Activated B cell treated with CpG ODN at 0.5 μM for 24 hours (primary cell): ENCODE data around the gene ERMN. TPM values are rescaled to one million over a fixed set of nuclear protein-coding genes. Genes with fewer than 3 reads are reported as not detected.
A peak's percentile ranks its signal among the peaks of the same experiment; 100 is the strongest.

Experiments used
- ATAC-seq: fragments of 200-7000 bp; cut with Tn5 transposase; one replicate; pipeline ENCODE4 v1.10.0; 2021; ENCODE audit warnings: low read depth, mild to moderate bottlenecking, moderate library complexity
- CTCF ChIA-PET: fragments of 350-600 bp; sonication (Branson Sonifier 250); formaldehyde crosslinking; loops from one replicate; lab custom pipeline; 2021; ENCODE audit warnings: antibody characterized with exemption; lab: Charles Lee
- POLR2A ChIA-PET: fragments of 350-600 bp; sonication (Branson Sonifier 250); formaldehyde crosslinking; loops from one replicate; lab custom pipeline; 2021; ENCODE audit warnings: antibody characterized with exemption; lab: Charles Lee
- DNase-seq: peaks from one replicate; pipeline ENCODE4 v3.0.0; 2022
- H3K27ac Mint-ChIP-seq: one replicate; pipeline ENCODE4 v1.8.0; 2020; ENCODE audit warnings: mixed read lengths
- H3K27me3 Mint-ChIP-seq: one replicate; pipeline ENCODE4 v1.8.0; 2021; ENCODE audit warnings: mixed read lengths
- H3K36me3 Mint-ChIP-seq: one replicate; pipeline ENCODE4 v1.8.0; 2021; ENCODE audit warnings: low read depth, mixed read lengths
- H3K4me1 Mint-ChIP-seq: one replicate; pipeline ENCODE4 v1.8.0; 2021; ENCODE audit warnings: mixed read lengths
- H3K4me3 Mint-ChIP-seq: one replicate; pipeline ENCODE4 v1.8.0; 2020; ENCODE audit warnings: mild to moderate bottlenecking, mixed read lengths
- H3K9me3 Mint-ChIP-seq: one replicate; pipeline ENCODE4 v1.8.0; 2020; ENCODE audit warnings: mixed read lengths
- intact Hi-C: fragments of 100-400 bp; cut with micrococcal nuclease; formaldehyde crosslinking; loops from one replicate; pipeline ENCODE4 v1.15.1; 2024
- total RNA-seq: library from RNA; stranded (reverse); gene quantifications from 2 replicates; pipeline ENCODE4 v1.2.3, GENCODE V29; 2022
- TF ChIP-seq, protein P1 (sequence below): fragments of 200-600 bp; IDR thresholded peaks from one replicate; pipeline ENCODE4 v1.8.0; 2022; ENCODE audit warnings: antibody characterized with exemption, mild to moderate bottlenecking

ERMN gene
- total RNA-seq, 1 donor from 2014 or later, result 8.1 TPM

DNA sequence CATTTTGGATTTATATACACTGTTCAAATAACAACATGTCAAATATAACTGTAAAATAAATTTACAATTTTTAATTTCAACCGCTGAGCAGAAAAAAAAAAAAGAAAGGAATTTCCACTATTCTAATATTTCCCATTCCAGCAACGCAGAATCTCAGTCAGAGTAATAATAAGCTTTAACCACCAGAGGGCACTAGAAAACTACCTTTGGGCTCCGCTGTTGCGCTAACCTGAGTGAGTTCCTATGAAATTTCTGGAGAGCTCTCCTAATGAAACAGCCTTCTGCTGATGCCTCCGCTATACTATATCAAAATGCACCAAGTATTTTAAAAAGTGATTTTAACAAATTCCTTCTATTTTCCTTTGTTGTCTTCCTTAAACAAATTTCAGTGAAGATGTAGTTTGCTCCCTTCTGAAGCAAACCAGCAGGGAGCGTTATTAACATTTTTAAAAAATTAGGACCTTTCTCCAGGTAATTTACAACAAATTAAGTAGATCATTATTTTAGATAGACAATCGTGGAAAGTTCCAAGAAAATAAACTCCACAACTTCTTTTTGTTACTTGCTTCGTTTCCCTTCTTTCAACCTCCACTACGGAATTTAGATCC, 23.0 kb downstream of the ERMN start:
- DNase-seq (no peak), ATAC-seq (peak; percentile 69)
- intact Hi-C loops, result loop anchor here (1.0 to 2.0 kb wide), 8 partner anchors 190 to 1816 kb away; no protein-coding TSS in a partner anchor
- Mint-ChIP-seq H3K36me3 (no peaks in the 10 kb centered on the region), H3K4me1 (peaks cover 6% of the 10 kb centered on the region), H3K27me3 (peaks cover 13% of the 10 kb centered on the region), H3K9me3 (no peaks in the 10 kb centered on the region), H3K27ac (no peak overlapping the region), H3K4me3 (no peak overlapping the region)
- TF ChIP-seq, protein P1, sequence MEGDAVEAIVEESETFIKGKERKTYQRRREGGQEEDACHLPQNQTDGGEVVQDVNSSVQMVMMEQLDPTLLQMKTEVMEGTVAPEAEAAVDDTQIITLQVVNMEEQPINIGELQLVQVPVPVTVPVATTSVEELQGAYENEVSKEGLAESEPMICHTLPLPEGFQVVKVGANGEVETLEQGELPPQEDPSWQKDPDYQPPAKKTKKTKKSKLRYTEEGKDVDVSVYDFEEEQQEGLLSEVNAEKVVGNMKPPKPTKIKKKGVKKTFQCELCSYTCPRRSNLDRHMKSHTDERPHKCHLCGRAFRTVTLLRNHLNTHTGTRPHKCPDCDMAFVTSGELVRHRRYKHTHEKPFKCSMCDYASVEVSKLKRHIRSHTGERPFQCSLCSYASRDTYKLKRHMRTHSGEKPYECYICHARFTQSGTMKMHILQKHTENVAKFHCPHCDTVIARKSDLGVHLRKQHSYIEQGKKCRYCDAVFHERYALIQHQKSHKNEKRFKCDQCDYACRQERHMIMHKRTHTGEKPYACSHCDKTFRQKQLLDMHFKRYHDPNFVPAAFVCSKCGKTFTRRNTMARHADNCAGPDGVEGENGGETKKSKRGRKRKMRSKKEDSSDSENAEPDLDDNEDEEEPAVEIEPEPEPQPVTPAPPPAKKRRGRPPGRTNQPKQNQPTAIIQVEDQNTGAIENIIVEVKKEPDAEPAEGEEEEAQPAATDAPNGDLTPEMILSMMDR, result peak; percentile 53
- POLR2A ChIA-PET, result interaction anchor here (0.6 to 0.7 kb wide), 5 partner anchors 17 to 596 kb away, joined by 4 to 6 read pairs (median 5); no protein-coding TSS in a partner anchor
- CTCF ChIA-PET, result interaction anchor here (0.6 to 9.4 kb wide), 47 partner anchors 9 to 1456 kb away, joined by 3 to 99 read pairs (median 4); partner anchors contain the start of genes ACVR1C, CYTIP and ERMN

DNA sequence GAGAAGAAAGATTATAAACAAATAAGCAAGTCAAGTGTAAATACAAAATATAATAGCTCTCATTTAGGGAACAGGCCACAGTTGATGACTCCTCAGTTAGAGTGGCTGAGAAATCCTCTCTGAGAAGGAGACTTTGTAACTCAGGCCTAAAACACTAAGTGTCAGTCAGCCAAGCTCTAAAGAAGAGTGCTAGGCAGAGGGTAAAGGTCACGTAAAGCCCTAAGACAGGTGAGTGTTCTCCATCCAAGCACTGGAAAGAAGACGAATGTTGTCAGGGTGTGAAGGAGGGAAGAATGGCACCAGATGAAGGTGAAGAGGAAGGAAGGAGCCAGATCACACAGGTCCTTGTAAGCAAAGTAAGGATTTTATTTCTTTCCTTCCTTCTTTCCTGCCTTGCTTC, 24.3 kb downstream of the ERMN start:
- H3K36me3 Mint-ChIP-seq, result no peaks in the 10 kb centered on the region
- H3K27ac Mint-ChIP-seq, result no peak overlapping the region
- ChIA-PET CTCF (interaction anchor here (0.7 to 9.4 kb wide), 21 partner anchors 9 to 1453 kb away, joined by 3 to 99 read pairs (median 7); partner anchors contain the start of genes ACVR1C and ERMN), POLR2A (no interaction called here)
- H3K4me3 Mint-ChIP-seq, result no peak overlapping the region
- H3K27me3 Mint-ChIP-seq, result peaks cover 19% of the 10 kb centered on the region
- TF ChIP-seq, protein P1, result no peak
- H3K4me1 Mint-ChIP-seq, result peaks cover 2% of the 10 kb centered on the region
- ATAC-seq (no peak), DNase-seq (no peak)
- no peaks in the 10 kb centered on the region for H3K9me3 Mint-ChIP-seq
- intact Hi-C loops, result no loop called here

DNA sequence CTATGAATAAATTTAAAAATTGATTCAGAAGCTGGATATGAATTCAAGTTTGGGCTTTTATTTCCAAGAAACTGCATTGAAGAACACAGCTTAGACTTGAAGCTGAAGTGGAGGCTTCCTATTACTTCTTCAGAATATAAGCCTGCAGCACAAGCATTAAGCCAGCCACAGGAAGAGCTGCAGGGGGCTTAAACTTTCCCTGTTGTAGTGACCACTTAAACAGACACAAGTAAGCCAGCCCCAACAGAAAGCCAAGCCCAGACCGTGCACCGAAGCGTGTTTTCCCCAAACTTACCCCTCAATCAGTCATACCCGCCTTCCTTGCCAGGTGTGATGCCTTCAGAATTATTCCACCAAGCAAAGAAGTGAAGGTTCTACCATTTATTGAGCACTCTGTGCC, 28.7 kb downstream of the ERMN start:
- H3K4me3 Mint-ChIP-seq, result no peak overlapping the region
- DNase-seq (no peak), ATAC-seq (no peak)
- no peaks in the 10 kb centered on the region for H3K4me1 Mint-ChIP-seq
- TF ChIP-seq, protein P1, result no peak
- no peaks in the 10 kb centered on the region for H3K36me3 Mint-ChIP-seq
- no peak overlapping the region for H3K27ac Mint-ChIP-seq
- ChIA-PET POLR2A (no interaction called here), CTCF (interaction anchor here (0.9 kb wide), 1 partner anchor 714 kb away, joined by 3 read pairs; no protein-coding TSS in a partner anchor)
- peaks cover 15% of the 10 kb centered on the region for H3K27me3 Mint-ChIP-seq
- no peaks in the 10 kb centered on the region for H3K9me3 Mint-ChIP-seq
- intact Hi-C loops, result no loop called here

DNA sequence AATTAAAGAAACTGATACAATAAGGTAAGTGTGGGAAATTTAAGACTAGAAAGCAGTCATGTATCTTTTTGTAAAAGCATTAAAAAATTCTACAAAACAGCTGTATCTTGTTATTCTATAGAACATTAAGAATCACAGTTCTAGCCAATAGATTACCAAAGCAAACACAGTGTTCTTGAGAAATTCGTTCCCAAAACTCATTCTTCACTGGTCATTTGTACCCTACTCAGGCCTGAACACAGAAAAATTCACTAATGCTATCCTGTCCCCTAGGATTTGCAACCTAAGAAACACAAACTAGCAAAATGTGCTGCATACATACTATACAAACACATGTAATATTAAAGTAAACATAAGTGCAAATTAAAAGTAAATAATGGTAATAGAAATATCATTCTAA, 29.1 kb downstream of the ERMN start:
- Mint-ChIP-seq H3K4me1 (no peaks in the 10 kb centered on the region), H3K36me3 (no peaks in the 10 kb centered on the region), H3K9me3 (no peaks in the 10 kb centered on the region), H3K27me3 (peaks cover 12% of the 10 kb centered on the region), H3K27ac (no peak overlapping the region), H3K4me3 (no peak overlapping the region)
- intact Hi-C loops, result no loop called here
- DNase-seq (no peak), ATAC-seq (no peak)
- ChIA-PET CTCF (interaction anchor here (0.9 kb wide), 1 partner anchor 715 kb away, joined by 3 read pairs; no protein-coding TSS in a partner anchor), POLR2A (no interaction called here)
- TF ChIP-seq, protein P1, result no peak

DNA sequence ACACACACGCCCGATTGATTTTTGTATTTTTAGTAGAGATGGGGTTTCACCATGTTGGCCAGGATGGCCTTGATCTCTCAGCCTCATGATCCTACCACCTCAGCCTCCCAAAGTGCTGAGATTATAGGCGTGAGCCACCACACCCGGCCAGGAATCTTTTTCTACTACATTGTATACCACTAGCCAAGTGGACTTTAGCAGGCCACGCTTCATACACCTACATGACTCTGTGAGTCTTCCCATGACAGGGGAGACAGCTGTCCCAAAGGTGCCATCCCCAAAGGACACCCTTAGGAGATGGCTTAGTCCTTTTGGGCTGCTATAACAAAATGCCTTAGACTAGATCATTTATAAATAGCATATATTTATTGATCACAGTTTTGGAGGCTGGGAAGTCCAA, 32.8 kb downstream of the ERMN start:
- Mint-ChIP-seq H3K27me3 (peaks cover 8% of the 10 kb centered on the region), H3K27ac (no peak overlapping the region), H3K4me1 (no peaks in the 10 kb centered on the region), H3K9me3 (no peaks in the 10 kb centered on the region), H3K4me3 (no peak overlapping the region), H3K36me3 (no peaks in the 10 kb centered on the region)
- POLR2A ChIA-PET, result no interaction called here
- CTCF ChIA-PET, result no interaction called here
- intact Hi-C loops, result no loop called here
- no peak for DNase-seq
- ATAC-seq, result no peak
- TF ChIP-seq, protein P1, result no peak
